Activated CD4-positive, alpha-beta memory T cell treated with anti-CD3 and anti-CD28 coated beads for 36 hours (primary cell): ENCODE results near the gene STX4. TPM values are rescaled to one million over a fixed set of nuclear protein-coding genes. Genes with fewer than 3 reads are reported as not detected.
A peak's percentile ranks its signal among the peaks of the same experiment; 100 is the strongest.

Experiments
- CTCF ChIA-PET: fragments of 350-600 bp; sonication (Branson Sonifier 250); formaldehyde crosslinking; loops from one replicate; lab custom pipeline; 2021; ENCODE audit warnings: antibody characterized with exemption, inconsistent platforms; lab: Charles Lee
- POLR2A ChIA-PET: fragments of 350-600 bp; sonication (Branson Sonifier 250); formaldehyde crosslinking; loops from one replicate; lab custom pipeline; 2021; ENCODE audit warnings: antibody characterized with exemption; lab: Charles Lee
- DNase-seq: peaks from one replicate; pipeline ENCODE4 v3.0.0-alpha.2; 2020
- H3K27ac Mint-ChIP-seq: one replicate; pipeline ENCODE4 v1.8.0; 2021; ENCODE audit warnings: mixed read lengths
- H3K27me3 Mint-ChIP-seq: one replicate; pipeline ENCODE4 v1.8.0; 2021; ENCODE audit warnings: mixed read lengths
- H3K36me3 Mint-ChIP-seq: one replicate; pipeline ENCODE4 v1.8.0; 2021; ENCODE audit warnings: mixed read lengths
- H3K4me1 Mint-ChIP-seq: one replicate; pipeline ENCODE4 v1.8.0; 2021; ENCODE audit warnings: low read depth, mixed read lengths
- H3K4me3 Mint-ChIP-seq: one replicate; pipeline ENCODE4 v1.8.0; 2021; ENCODE audit warnings: mild to moderate bottlenecking, mixed read lengths
- H3K9me3 Mint-ChIP-seq: one replicate; pipeline ENCODE4 v1.8.0; 2021; ENCODE audit warnings: mixed read lengths
- intact Hi-C: fragments of 100-400 bp; cut with micrococcal nuclease; formaldehyde crosslinking; loops from one replicate; pipeline ENCODE4 v1.15.1; 2023
- total RNA-seq, 2 experiments: library from RNA; stranded (reverse); gene quantifications; one replicate each; pipeline ENCODE4 v1.2.3, GENCODE V29; 2021

Gene STX4
- total RNA-seq, 2 experiments from 2014 or later = 46.7 to 46.8 TPM

- Mint-ChIP-seq H3K27ac (peak within 1 kb of the TSS; percentile 97), H3K4me1 (peaks cover 30% of the 10 kb centered on the region), H3K4me3 (peak within 1 kb of the TSS; percentile 98), H3K27me3 (no peaks in the 10 kb centered on the region), H3K9me3 (no peaks in the 10 kb centered on the region), H3K36me3 (peaks cover 14% of the 10 kb centered on the region)
- POLR2A ChIA-PET = interaction anchor here (0.6 to 2.4 kb wide), 15 partner anchors 10 to 796 kb away, joined by 3 to 23 read pairs (median 5); partner anchors contain the start of genes ARMC5, FUS, KAT8 and SETD1A
- CTCF ChIA-PET = interaction anchor here (0.6 to 3.4 kb wide), 6 partner anchors 24 to 140 kb away, joined by 3 to 22 read pairs (median 7); partner anchors contain the start of genes HSD3B7 and KAT8
- DNase-seq = peak; percentile 99
- intact Hi-C loops = loop anchor here (1.0 to 2.0 kb wide), 10 partner anchors 20 to 795 kb away; partner anchors contain the start of genes ARMC5, FUS, KAT8 and SETD1A
Observed at GRCh38 chr16:31073970-31074813, 40.8 kb downstream of the STX4 start, which contains the start of the genes ZNF646 and ZNF668. TSS of gene ZNF646 (plus strand) at chr16:31074422. CDS start at chr16:31076325, 1,903 bp downstream. TSS of gene ZNF668 (minus strand) at chr16:31074240. CDS start at chr16:31064459, 9,781 bp downstream.

- intact Hi-C loops = loop anchor here (1.0 to 2.0 kb wide), 10 partner anchors 20 to 794 kb away; partner anchors contain the start of genes ARMC5, FUS, KAT8 and SETD1A
- Mint-ChIP-seq H3K36me3 (peaks cover 17% of the 10 kb centered on the region), H3K4me1 (peaks cover 27% of the 10 kb centered on the region), H3K9me3 (no peaks in the 10 kb centered on the region), H3K4me3 (peak overlapping the region; percentile 89), H3K27me3 (no peaks in the 10 kb centered on the region), H3K27ac (peak overlapping the region; percentile 92)
- ChIA-PET CTCF (interaction anchor here (1.9 to 2.4 kb wide), 2 partner anchors 68 to 121 kb away, joined by 9 to 22 read pairs; no protein-coding TSS in a partner anchor), POLR2A (interaction anchor here (0.6 to 2.4 kb wide), 10 partner anchors 10 to 117 kb away, joined by 3 to 23 read pairs (median 6); partner anchors contain the start of genes FUS, KAT8, SETD1A and STX4)
- DNase-seq = no peak
Observed at GRCh38 chr16:31074814-31075183, 41.4 kb downstream of the STX4 start.

- ChIA-PET CTCF (interaction anchor here (0.8 kb wide), 1 partner anchor 66 kb away, joined by 3 read pairs; no protein-coding TSS in a partner anchor), POLR2A (no interaction called here)
- Mint-ChIP-seq H3K4me3 (no peak overlapping the region), H3K27me3 (no peaks in the 10 kb centered on the region), H3K4me1 (peaks cover 31% of the 10 kb centered on the region), H3K9me3 (no peaks in the 10 kb centered on the region), H3K27ac (no peak overlapping the region), H3K36me3 (peaks cover 22% of the 10 kb centered on the region)
- intact Hi-C loops = no loop called here
- no peak for DNase-seq
Observed at GRCh38 chr16:31076319-31076718, 43.0 kb downstream of the STX4 start.

- Mint-ChIP-seq H3K4me1 (peaks cover 25% of the 10 kb centered on the region), H3K9me3 (no peaks in the 10 kb centered on the region), H3K4me3 (no peak overlapping the region), H3K36me3 (peaks cover 22% of the 10 kb centered on the region), H3K27me3 (no peaks in the 10 kb centered on the region), H3K27ac (no peak overlapping the region)
- intact Hi-C loops = no loop called here
- no peak for DNase-seq
- ChIA-PET CTCF (no interaction called here), POLR2A (no interaction called here)
Observed at GRCh38 chr16:31077024-31077423, 43.7 kb downstream of the STX4 start.

- no peak overlapping the region for H3K27ac Mint-ChIP-seq
- H3K4me3 Mint-ChIP-seq = no peak overlapping the region
- no peak for DNase-seq
- H3K4me1 Mint-ChIP-seq = peaks cover 22% of the 10 kb centered on the region
- H3K27me3 Mint-ChIP-seq = no peaks in the 10 kb centered on the region
- POLR2A ChIA-PET = no interaction called here
- CTCF ChIA-PET = no interaction called here
- intact Hi-C loops = no loop called here
- peaks cover 23% of the 10 kb centered on the region for H3K36me3 Mint-ChIP-seq
- no peaks in the 10 kb centered on the region for H3K9me3 Mint-ChIP-seq
Observed at GRCh38 chr16:31077592-31078396, 44.4 kb downstream of the STX4 start.

- Mint-ChIP-seq H3K9me3 (no peaks in the 10 kb centered on the region), H3K4me1 (peaks cover 22% of the 10 kb centered on the region), H3K36me3 (peaks cover 26% of the 10 kb centered on the region), H3K27ac (peak overlapping the region; percentile 13), H3K27me3 (no peaks in the 10 kb centered on the region), H3K4me3 (no peak overlapping the region)
- ChIA-PET CTCF (no interaction called here), POLR2A (no interaction called here)
- intact Hi-C loops = no loop called here
- no peak for DNase-seq
Observed at GRCh38 chr16:31078597-31079341, 45.4 kb downstream of the STX4 start.

- intact Hi-C loops = no loop called here
- CTCF ChIA-PET = no interaction called here
- POLR2A ChIA-PET = interaction anchor here (1.0 kb wide), 1 partner anchor 15 kb away, joined by 3 read pairs; no protein-coding TSS in a partner anchor
- DNase-seq = no peak
- Mint-ChIP-seq H3K9me3 (no peaks in the 10 kb centered on the region), H3K4me3 (no peak overlapping the region), H3K27ac (no peak overlapping the region), H3K36me3 (peaks cover 26% of the 10 kb centered on the region), H3K27me3 (no peaks in the 10 kb centered on the region), H3K4me1 (peaks cover 22% of the 10 kb centered on the region)
Observed at GRCh38 chr16:31079342-31079944, 46.1 kb downstream of the STX4 start.

- no peak for DNase-seq
- H3K27me3 Mint-ChIP-seq = no peaks in the 10 kb centered on the region
- ChIA-PET POLR2A (interaction anchor here (1.0 kb wide), 1 partner anchor 14 kb away, joined by 3 read pairs; no protein-coding TSS in a partner anchor), CTCF (no interaction called here)
- intact Hi-C loops = no loop called here
- no peak overlapping the region for H3K27ac Mint-ChIP-seq
- H3K4me3 Mint-ChIP-seq = no peak overlapping the region
- H3K9me3 Mint-ChIP-seq = no peaks in the 10 kb centered on the region
- H3K4me1 Mint-ChIP-seq = peaks cover 15% of the 10 kb centered on the region
- H3K36me3 Mint-ChIP-seq = peaks cover 26% of the 10 kb centered on the region
Observed at GRCh38 chr16:31080035-31080629, 46.8 kb downstream of the STX4 start.

GRCh38 chr16:31080756-31081419 is 47.5 kb downstream of the STX4 start:
- Mint-ChIP-seq H3K9me3 (no peaks in the 10 kb centered on the region), H3K27ac (no peak overlapping the region), H3K4me1 (peaks cover 12% of the 10 kb centered on the region), H3K4me3 (no peak overlapping the region), H3K27me3 (no peaks in the 10 kb centered on the region), H3K36me3 (peaks cover 26% of the 10 kb centered on the region)
- no peak for DNase-seq
- ChIA-PET POLR2A (interaction anchor here (1.0 kb wide), 1 partner anchor 13 kb away, joined by 3 read pairs; no protein-coding TSS in a partner anchor), CTCF (no interaction called here)
- intact Hi-C loops = no loop called here
